A549 (cell line): ENCODE results near the gene PCSK5. TPM values are rescaled to one million over a fixed set of nuclear protein-coding genes. Genes with fewer than 3 reads are reported as not detected.

Source experiments
- ATAC-seq, 2 experiments: fragments of 200-7000 bp in 1 of 2; fragments of >200 bp in 1 of 2; cut with Nextera tagmentation in 1 of 2; cut with Tn5 transposase in 1 of 2; 3 replicates each; pipeline versions ENCODE4 v1.8.0 to v1.9.1; 2018 to 2020; ENCODE audit warnings: mild to moderate bottlenecking in 1 of 2, moderate library complexity in 1 of 2
- CTCF ChIA-PET: fragments of 300-600 bp; sonication (Branson Sonifier 250); formaldehyde crosslinking; extraction: SDS; loops from one replicate; lab custom pipeline; 2021; ENCODE audit warnings: antibody characterized with exemption, inconsistent platforms; lab: Yijun Ruan, JAX
- POLR2A ChIA-PET: fragments of 350-600 bp; formaldehyde crosslinking; extraction: SDS; loops from one replicate; lab custom pipeline; 2021; ENCODE audit warnings: antibody characterized with exemption, inconsistent platforms; lab: Yijun Ruan, JAX
- DNase-seq, 2 experiments: peaks; one replicate each; pipeline versions ENCODE4 v3.0.0 to v3.0.0-alpha.2; 2011 to 2016; ENCODE audit warnings: low read depth in 1 of 2, low spot score in 1 of 2
- FAIRE-seq: peaks from 2 replicates; lab custom pipeline; 2011; peaks lifted over from hg19 to GRCh38; lab: Jason Lieb, UNC
- H3K27ac ChIP-seq, 2 experiments: fragments of >200 bp; sonication (Bioruptor Twin); formaldehyde crosslinking; 3 replicates each; pipeline ENCODE4 v1.5.1; 2016 to 2017
- H3K4me1 ChIP-seq: fragments of >200 bp; sonication (Bioruptor Twin); formaldehyde crosslinking; 3 replicates; pipeline ENCODE4 v1.6.1; 2016
- H3K4me2 ChIP-seq: fragments of >200 bp; sonication (Bioruptor Twin); formaldehyde crosslinking; 3 replicates; pipeline ENCODE4 v1.6.1; 2016
- H3K4me3 ChIP-seq: fragments of >200 bp; sonication (Bioruptor Twin); formaldehyde crosslinking; 3 replicates; pipeline ENCODE4 v1.5.1; 2016
- H3K9me3 ChIP-seq: fragments of >200 bp; sonication (Bioruptor Twin); formaldehyde crosslinking; 3 replicates; pipeline ENCODE4 v1.6.1; 2016
- ATOH8 ChIP-seq: fragments of 250-450 bp; sonication (Bioruptor Pico); IDR thresholded peaks from 2 replicates; pipeline ENCODE4 v1.5.0; 2020; ENCODE audit warnings: low read depth, mild to moderate bottlenecking, moderate library complexity
- CBX2 ChIP-seq: fragments of 200-600 bp; sonication (generic); IDR thresholded peaks from 2 replicates; pipeline ENCODE4 v1.6.1; 2016; ENCODE audit warnings: low read depth, mild to moderate bottlenecking, borderline replicate concordance
- CBX8 ChIP-seq: fragments of 200-600 bp; sonication (generic); IDR thresholded peaks from 2 replicates; pipeline ENCODE4 v1.6.1; 2016
- CEBPB ChIP-seq, 2 experiments: fragments of >200 bp in 1 of 2; sonication (Bioruptor Twin) in 1 of 2; formaldehyde crosslinking in 1 of 2; IDR thresholded peaks; 2 replicates each; pipeline ENCODE4 v1.6.1; 2012 to 2016
- E2F6 ChIP-seq: IDR thresholded peaks from 2 replicates; pipeline ENCODE4 v1.6.1; 2012; ENCODE audit warnings: low read depth, borderline replicate concordance
- ELK1 ChIP-seq: fragments of 150-350 bp; IDR thresholded peaks from 2 replicates; pipeline ENCODE4 v1.6.1; 2014; ENCODE audit warnings: low read depth, mild to moderate bottlenecking, low read length
- FOSB ChIP-seq: fragments of 250-450 bp; sonication (Bioruptor Pico); IDR thresholded peaks from 2 replicates; pipeline ENCODE4 v1.5.0; 2020; ENCODE audit warnings: mild to moderate bottlenecking, moderate library complexity
- FOXS1 ChIP-seq: fragments of 250-450 bp; sonication (Bioruptor Pico); IDR thresholded peaks from 2 replicates; pipeline ENCODE4 v1.5.0; 2020; ENCODE audit warnings: mild to moderate bottlenecking, moderate library complexity
- HDAC2 ChIP-seq: fragments of 200-600 bp; sonication (generic); IDR thresholded peaks from 2 replicates; pipeline ENCODE4 v1.6.1; 2016
- HES2 ChIP-seq: fragments of >200 bp; sonication (Bioruptor Twin); formaldehyde crosslinking; IDR thresholded peaks from 2 replicates; pipeline ENCODE4 v1.6.1; 2016
- HMGXB4 ChIP-seq: fragments of 250-450 bp; sonication (Bioruptor Pico); IDR thresholded peaks from 2 replicates; pipeline ENCODE4 v1.5.0; 2021; ENCODE audit warnings: mild to moderate bottlenecking, moderate library complexity, borderline replicate concordance
- HOXB13 ChIP-seq: fragments of 250-450 bp; sonication (Bioruptor Pico); IDR thresholded peaks from 2 replicates; pipeline ENCODE4 v1.5.0; 2020; ENCODE audit warnings: low read depth, mild to moderate bottlenecking, moderate library complexity
- NPAS2 ChIP-seq: fragments of 250-450 bp; sonication (Bioruptor Pico); IDR thresholded peaks from 2 replicates; pipeline ENCODE4 v1.8.0; 2022; ENCODE audit warnings: mild to moderate bottlenecking, moderate library complexity, borderline replicate concordance
- RARB ChIP-seq: fragments of 250-450 bp; sonication (Bioruptor Pico); IDR thresholded peaks from 2 replicates; pipeline ENCODE4 v1.8.0; 2021; ENCODE audit warnings: mild to moderate bottlenecking, moderate library complexity
- RFX5 ChIP-seq: fragments of 450-650 bp; IDR thresholded peaks from 2 replicates; pipeline ENCODE4 v1.7.1; 2014; ENCODE audit warnings: antibody characterized with exemption, mild to moderate bottlenecking, moderate library complexity
- TP53 ChIP-seq: fragments of 250-450 bp; sonication (Bioruptor Pico); IDR thresholded peaks from 2 replicates; pipeline ENCODE4 v1.5.0; 2021; ENCODE audit warnings: mild to moderate bottlenecking, moderate library complexity
- ZC3H11A ChIP-seq: fragments of 450-650 bp; IDR thresholded peaks from 2 replicates; pipeline ENCODE4 v1.6.1; 2014; ENCODE audit warnings: antibody characterized with exemption, mild to moderate bottlenecking
- ZFP36 ChIP-seq: fragments of 450-650 bp; IDR thresholded peaks from 2 replicates; pipeline ENCODE4 v1.6.1; 2014; ENCODE audit warnings: borderline replicate concordance; ENCODE audit not compliant: partially characterized antibody
- ZNF302 ChIP-seq: fragments of 250-450 bp; sonication (Bioruptor Pico); IDR thresholded peaks from 2 replicates; pipeline ENCODE4 v1.9.0; 2021; ENCODE audit warnings: inconsistent platforms, mild to moderate bottlenecking, moderate library complexity
- WGBS: methylation state at CpG from one replicate; pipeline ENCODE4 v1.1.6; 2017; ENCODE audit errors: missing lambda C conversion rate; 5-methylcytosine and 5-hydroxymethylcytosine counted together
- polyA plus RNA-seq, 4 experiments: library from polyadenylated mRNA; depleted of rRNA in 3 of 4; stranded (reverse); fragments of >200 nt; fragmentation: RNase III in 1 of 4; extraction: RNeasy Plus Mini Kit Qiagen cat#74134 plus additional on column Dnase treatment in 1 of 4; gene quantifications; 2 replicates in 3 of 4; 3 replicates in 1 of 4; pipeline ENCODE4 v1.2.3, GENCODE V29; 2011 to 2017

PCSK5 gene
- polyA plus RNA-seq, 2 of the 4 experiments (the other 2 are of a cell fraction) = 1.3 to 6.7 TPM

GRCh38 chr9:75941577-75942311 lies 51.3 kb downstream of the PCSK5 start:
- WGBS = 63% methylated on average over 16 of the region's 16 CpGs
- Histone ChIP-seq H3K4me3 (no peak overlapping the region), H3K4me2 (no peak overlapping the region), H3K4me1 (no peaks in the 10 kb centered on the region)
- FAIRE-seq (no peak), ATAC-seq (no peak)
- TF ChIP-seq RARB (CRISPR knock-in tag) (no peak), ZC3H11A (no peak), ELK1 (no peak), CBX2 (no peak), ATOH8 (no peak), CBX8 (no peak), ZNF302 (CRISPR knock-in tag) (no peak), HDAC2 (no peak), TP53 (CRISPR knock-in tag) (no peak)
- TF ChIP-seq, all 56 proteins: peak for 0
- Histone ChIP-seq H3K27ac (no peak overlapping the region), H3K9me3 (no peaks in the 10 kb centered on the region)
- no peak for DNase-seq
- ChIA-PET CTCF (interaction anchor here (0.6 to 1.2 kb wide), 3 partner anchors 9 to 361 kb away, joined by 3 read pairs; no protein-coding TSS in a partner anchor), POLR2A (no interaction called here)

- ChIA-PET CTCF (no interaction called here), POLR2A (no interaction called here)
- H3K4me3 ChIP-seq = no peak overlapping the region
- no peak overlapping the region for H3K4me2 ChIP-seq
- TF ChIP-seq HOXB13 (CRISPR knock-in tag) = no peak
- no peak for TF ChIP-seq HES2
- no peak for TF ChIP-seq CEBPB (IDR thresholded peaks at IDR 0.05)
- TF ChIP-seq ZC3H11A = no peak
- TF ChIP-seq FOXS1 (CRISPR knock-in tag) = no peak
- no peak for TF ChIP-seq NPAS2 (CRISPR knock-in tag)
- TF ChIP-seq HMGXB4 = no peak
- TF ChIP-seq FOSB (CRISPR knock-in tag) = no peak
- TF ChIP-seq E2F6 = no peak
- H3K4me1 ChIP-seq = peaks cover 8% of the 10 kb centered on the region; the same call in 2 of the 3 replicates
- DNase-seq = no peak
- no peak for ATAC-seq
- H3K9me3 ChIP-seq = no peaks in the 10 kb centered on the region
- no peak overlapping the region for H3K27ac ChIP-seq
- no peak for FAIRE-seq
- 75% methylated on average over 6 of the region's 6 CpGs for WGBS
These were observed 56.3 kb downstream of the PCSK5 start for GRCh38 chr9:75946766-75947165.

GRCh38 chr9:75947233-75947632 lies 56.8 kb downstream of the PCSK5 start:
- ChIA-PET POLR2A (no interaction called here), CTCF (no interaction called here)
- FAIRE-seq (peak; percentile 13), DNase-seq (no peak), ATAC-seq (no peak)
- Histone ChIP-seq H3K4me1 (peaks cover 10% of the 10 kb centered on the region; the same call in 2 of the 3 replicates), H3K4me2 (no peak overlapping the region), H3K4me3 (no peak overlapping the region), H3K27ac (no peak overlapping the region), H3K9me3 (no peaks in the 10 kb centered on the region)
- TF ChIP-seq ZFP36 (no peak), E2F6 (no peak), RARB (CRISPR knock-in tag) (no peak), RFX5 (no peak)
- 88% methylated on average over 2 of the region's 2 CpGs for whole genome bisulfite sequencing
